Measurements from ENCODE around the gene LY6G5B.

- TF ChIP-seq POLR2AphosphoS5 (IDR thresholded peaks at IDR 0.05) (no peak), CTCF (IDR thresholded peaks at IDR 0.05) (no peak), POLR2A (IDR thresholded peaks at IDR 0.05) (no peak), EP300 (IDR thresholded peaks at IDR 0.05) (no peak)
Observed at GRCh38 chr6:31632279-31632946, 37.4 kb upstream of the LY6G5B start.

Measured in suprapubic skin (tissue), 4 donors.